ELF-1 (cell line): ENCODE measurements around the gene DNER.

Source experiments
- DNase-seq: peaks from one replicate; pipeline ENCODE4 v3.0.0-alpha.2; 2016; ENCODE audit warnings: low read depth, low spot score

DNER gene

GRCh38 chr2:229501051-229501794 lies 213.1 kb downstream of the DNER start:
- no peak for DNase-seq

DNA sequence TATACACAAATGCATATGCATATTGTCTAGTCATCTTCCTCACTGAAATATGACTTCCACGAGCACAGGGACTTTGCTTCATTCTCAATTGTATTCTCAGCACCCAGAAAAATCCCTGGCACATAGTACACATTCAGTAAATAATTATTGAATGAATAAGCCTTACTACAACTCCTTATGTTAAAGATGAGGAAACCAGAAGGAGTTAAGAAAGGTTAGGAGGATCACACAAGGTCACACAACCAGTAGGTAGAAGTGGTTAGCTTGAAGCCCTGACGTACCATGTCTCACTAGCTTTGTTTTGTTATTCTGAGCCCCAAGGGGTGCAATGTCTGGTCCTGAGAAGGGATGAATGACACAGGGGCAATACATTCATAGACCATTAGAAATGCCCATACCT lies 222.3 kb downstream of the DNER start:
- DNase-seq: no peak

DNA sequence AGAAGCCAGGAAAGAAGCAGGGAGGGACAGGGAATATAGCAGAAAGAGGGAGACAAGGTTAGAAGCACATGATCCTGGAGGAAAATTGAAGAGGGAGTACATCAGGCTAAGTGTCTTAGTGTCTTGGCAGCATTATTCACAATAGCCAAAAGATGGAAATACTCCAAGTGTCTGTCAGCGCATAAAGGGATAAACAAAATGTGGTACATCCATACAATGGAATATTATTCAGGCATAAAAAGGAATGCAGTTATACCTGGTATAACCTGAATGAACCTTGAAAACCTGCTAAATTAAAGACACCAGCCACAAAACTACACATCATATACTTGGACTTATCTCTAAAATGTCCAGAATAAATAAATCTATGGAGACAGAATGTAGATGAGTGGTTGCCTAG lies 224.2 kb downstream of the DNER start:
- DNase-seq: no peak

GRCh38 chr2:229489016-229489415 lies 225.3 kb downstream of the DNER start:
- no peak for DNase-seq

GRCh38 chr2:229488232-229488631 lies 226.1 kb downstream of the DNER start:
- no peak for DNase-seq

DNA sequence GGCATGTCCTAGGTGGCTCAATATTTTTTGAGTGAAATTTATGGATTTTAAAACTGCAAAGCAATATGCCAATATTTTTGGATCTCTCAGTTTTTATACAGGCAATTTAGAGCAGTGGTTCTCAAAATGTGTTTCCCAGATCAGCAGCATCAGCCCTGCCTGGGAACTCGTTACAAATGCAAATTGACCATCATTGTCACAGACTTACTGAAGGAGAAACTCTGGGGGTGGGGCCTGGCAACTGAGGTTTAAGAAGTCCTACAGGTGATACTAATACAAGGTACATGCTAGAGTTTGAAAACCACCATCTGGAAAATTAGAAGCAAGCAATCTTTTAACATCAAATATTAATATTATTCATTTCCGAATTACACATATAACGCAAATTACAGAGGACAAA lies 227.7 kb downstream of the DNER start:
- DNase-seq: no peak

DNA sequence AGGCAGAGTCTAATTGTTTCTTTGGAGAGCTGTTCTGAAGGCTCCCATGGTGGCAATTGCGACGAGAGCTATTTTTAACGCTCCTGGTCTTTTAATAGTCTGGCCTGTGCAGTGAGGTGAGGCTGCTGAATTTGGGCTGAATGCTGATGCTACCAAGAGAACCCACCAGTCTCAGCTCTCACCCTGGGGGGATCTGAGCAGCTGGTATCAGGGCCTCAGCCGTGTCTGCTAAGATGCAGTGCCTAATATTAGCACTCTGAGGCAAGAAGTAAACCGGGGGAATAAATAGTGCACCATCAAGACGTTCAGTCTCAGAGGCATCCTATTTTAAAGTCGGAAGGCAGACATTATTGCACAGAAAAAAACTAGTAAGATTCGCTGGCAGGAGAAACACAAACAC lies 228.5 kb downstream of the DNER start:
- DNase-seq: no peak

GRCh38 chr2:229477269-229477755 lies 237.0 kb downstream of the DNER start:
- DNase-seq: no peak

GRCh38 chr2:229475778-229476177 lies 238.6 kb downstream of the DNER start:
- DNase-seq: no peak

DNA sequence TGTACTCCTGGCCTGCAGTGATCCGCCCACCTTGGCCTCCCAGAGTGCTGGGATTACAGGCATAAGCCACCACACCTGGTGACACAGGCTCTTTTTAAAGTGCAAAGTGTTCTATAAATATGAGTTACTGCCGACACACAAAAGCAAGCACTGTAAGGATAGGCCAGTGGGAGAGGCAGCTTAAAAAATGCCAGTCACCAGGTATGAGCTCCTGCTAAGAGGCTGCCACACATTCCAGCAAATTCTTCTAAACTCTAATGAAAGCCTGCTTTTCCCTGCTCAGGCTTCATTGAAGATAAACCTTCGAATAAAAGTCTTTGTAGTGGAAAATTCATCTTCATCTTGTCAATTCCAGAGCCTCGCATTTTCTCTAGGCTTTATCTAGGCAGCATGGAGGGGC lies 240.2 kb downstream of the DNER start:
- DNase-seq: no peak

- no peak for DNase-seq
Observed at GRCh38 chr2:229470781-229471180, 243.6 kb downstream of the DNER start.

- no peak for DNase-seq
Observed at GRCh38 chr2:229467783-229468182, 246.6 kb downstream of the DNER start.

DNA sequence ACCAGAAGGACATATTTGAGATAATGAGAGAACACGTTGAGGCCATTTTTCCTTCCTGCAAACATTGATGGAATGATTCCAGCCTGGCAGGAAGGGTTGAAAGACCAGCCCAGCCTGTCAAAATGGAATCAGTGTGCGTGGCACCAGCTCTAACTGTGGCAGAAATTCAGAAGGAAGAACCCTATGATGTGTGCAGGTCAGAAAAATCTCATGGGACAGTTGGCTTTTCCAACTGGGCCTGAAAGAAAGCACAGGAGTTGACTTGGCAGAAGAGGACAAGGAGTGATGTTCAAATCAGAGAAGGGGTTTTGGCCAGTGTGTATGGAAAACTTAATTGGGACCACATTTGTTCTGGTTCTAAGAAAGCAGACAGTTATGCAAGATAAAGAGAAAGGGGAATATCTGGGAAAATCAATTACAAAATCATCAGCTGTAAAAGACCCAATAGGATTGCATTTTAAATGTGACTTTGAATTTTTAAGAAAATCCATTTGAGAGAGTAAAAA lies 250.5 kb downstream of the DNER start:
- DNase-seq: no peak

DNA sequence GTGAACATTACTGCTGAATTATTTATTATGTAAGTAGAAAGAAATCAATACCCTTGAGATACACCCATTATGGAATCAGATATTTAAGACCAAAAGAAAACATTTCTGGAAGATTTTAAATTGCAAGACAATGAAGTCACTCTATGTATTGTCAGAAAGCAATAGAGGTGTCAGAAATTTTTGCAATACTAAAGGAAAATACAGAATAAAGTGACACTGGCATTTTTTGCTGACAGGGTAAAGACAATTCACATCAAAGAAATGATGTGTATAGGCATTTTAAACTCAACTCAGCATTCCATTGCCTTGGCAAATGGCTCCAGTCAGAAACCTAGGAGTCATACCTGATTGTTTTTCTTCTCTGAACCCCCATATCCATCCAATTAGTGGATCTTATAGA lies 252.2 kb downstream of the DNER start:
- no peak for DNase-seq

DNA sequence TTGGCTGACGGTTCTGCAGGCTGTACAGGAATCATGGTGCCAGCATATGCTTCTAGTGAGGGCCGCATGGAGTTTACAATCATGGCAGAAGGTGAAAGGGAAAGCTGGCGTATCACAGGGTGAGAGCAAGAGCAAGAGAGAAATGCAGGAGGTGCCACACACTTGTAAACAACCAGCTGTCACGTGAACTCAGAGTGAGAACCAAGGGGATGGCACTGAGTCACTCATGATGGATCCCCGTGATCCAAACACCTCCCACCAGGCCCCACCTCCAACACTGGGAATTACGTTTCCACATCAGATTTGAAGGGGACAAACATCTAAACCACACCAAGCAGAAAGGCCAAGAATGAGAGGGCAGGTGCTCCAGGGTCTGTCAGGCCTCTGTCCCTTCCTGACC lies 258.3 kb downstream of the DNER start:
- no peak for DNase-seq

DNA sequence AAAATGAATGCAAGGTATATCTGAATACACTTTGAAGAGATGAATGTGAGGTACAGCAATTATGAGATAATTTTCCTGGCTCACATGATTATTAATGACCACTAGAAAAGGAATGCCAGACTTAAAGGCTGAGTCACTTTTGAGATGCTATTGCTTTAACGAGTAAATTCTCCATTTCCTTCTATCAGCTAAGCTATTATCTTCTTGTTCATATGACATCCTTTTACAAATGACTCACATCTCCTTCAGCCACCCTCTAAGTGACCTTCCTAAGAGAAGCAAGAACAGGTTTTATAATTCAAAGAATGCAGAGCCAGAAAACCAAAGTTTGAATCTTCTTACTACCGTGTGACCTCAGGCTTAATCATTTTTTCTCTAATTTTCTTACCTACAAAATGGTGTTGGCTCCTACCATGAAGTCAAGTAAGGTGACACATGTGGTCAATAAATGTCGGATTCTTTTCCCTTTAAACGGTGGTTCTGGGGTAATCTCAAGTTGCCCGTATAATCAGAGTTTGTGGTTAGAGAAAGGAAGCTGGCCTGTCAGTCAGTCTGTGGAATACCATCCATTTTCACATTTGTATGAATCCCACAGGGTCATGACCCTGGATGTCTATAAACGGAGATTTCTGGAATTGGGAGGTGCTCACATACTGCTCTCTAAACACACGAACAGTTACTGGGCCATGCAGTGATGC lies 259.3 kb downstream of the DNER start:
- DNase-seq: no peak

GRCh38 chr2:229453230-229453629 lies 261.1 kb downstream of the DNER start:
- DNase-seq: no peak

GRCh38 chr2:229451852-229452251 lies 262.5 kb downstream of the DNER start:
- DNase-seq: no peak

GRCh38 chr2:229447227-229447626 lies 267.1 kb downstream of the DNER start:
- DNase-seq: no peak

DNA sequence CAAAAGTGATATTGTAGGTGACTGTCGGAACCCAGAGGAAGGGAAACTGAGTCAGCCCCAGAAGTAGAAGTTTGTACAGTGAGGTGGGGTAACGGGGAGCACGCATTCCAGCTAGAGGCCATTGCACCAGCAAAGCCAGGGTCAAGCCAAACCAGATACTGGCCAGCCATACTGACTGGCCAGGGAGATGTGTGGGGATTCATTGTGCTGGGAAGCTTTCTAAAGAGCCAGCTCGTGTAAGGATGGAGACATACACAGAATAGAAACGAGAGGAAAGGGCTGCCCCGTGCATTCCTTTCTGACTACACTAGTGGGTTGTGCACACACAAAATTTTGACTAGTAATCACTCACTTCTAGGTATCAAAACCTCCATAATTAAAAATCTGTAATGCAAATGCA lies 268.0 kb downstream of the DNER start:
- no peak for DNase-seq

DNA sequence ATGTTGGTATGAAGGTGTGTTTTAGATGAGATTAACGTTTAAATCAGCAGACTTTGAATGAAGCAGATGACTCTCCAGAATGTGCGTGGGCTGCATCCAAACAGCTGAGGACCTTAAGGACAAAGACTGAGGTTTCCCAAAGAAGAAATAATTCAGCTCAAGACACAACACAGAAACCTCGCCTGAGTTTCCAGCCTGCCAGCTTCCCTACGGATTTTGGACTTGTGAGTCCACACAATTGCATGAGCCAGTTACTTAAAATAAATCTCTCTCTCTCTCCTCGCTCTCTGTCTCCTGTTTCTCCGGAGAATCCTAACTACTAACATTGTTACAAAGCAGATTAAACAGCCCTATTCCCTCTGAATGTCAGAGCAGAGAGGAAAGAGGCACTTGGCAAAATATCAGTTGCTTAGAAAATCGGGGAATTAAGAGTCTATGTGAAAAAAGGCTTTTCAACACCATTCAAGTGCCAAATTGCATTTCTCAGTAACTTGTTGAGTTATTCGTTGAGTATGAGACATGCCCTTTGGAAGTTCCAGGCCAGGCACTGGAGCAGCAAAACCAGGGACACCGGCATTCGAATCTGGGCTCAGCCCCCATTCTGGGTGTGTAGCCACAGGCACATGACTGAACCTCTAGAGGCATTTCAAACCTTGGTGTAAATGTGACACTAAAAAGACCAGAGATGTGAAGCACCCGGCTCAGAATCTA lies 268.7 kb downstream of the DNER start:
- DNase-seq: no peak

GRCh38 chr2:229445019-229445418 lies 269.3 kb downstream of the DNER start:
- DNase-seq: peak; percentile 4
